Vagina (tissue), 2 donors: ENCODE data around the gene SHISA6.

Experiments
- CTCF ChIP-seq, 3 experiments: fragments of 450-650 bp in 2 of 3; fragments of 200-600 bp in 1 of 3; sonication (generic) in 1 of 3; IDR thresholded peaks; one replicate each; pipeline ENCODE4 v1.5.1; 2017 to 2019; ENCODE audit warnings: antibody characterized with exemption in 3 of 3, mild to moderate bottlenecking in 2 of 3, moderate library complexity in 2 of 3
- POLR2A ChIP-seq, 2 donors: fragments of 450-650 bp; IDR thresholded peaks; one replicate each; pipeline ENCODE4 v1.6.1; 2017; ENCODE audit warnings: antibody characterized with exemption in 2 of 2, mild to moderate bottlenecking in 2 of 2, moderate library complexity in 2 of 2

- TF ChIP-seq CTCF (IDR thresholded peaks at IDR 0.05) (no peak), POLR2A (IDR thresholded peaks at IDR 0.05) (no peak)
Measured at GRCh38 chr17:11292491-11292890, 51.5 kb downstream of the SHISA6 start.
